Hepatocyte (in vitro differentiated cells): ENCODE data around the gene SF3B1. TPM values are rescaled to one million over a fixed set of nuclear protein-coding genes. Genes with fewer than 3 reads are reported as not detected.

Experiments used
- DNase-seq: peaks from one replicate; pipeline ENCODE4 v3.0.0-alpha.2; 2016; ENCODE audit warnings: low spot score
- H2AFZ ChIP-seq: fragments of 200-600 bp; sonication (generic); 2 replicates; pipeline ENCODE4 v1.6.0; 2016; ENCODE audit warnings: antibody characterized with exemption, mild to moderate bottlenecking
- H3K27ac ChIP-seq: fragments of 200-600 bp; sonication (generic); 2 replicates; pipeline ENCODE4 v1.5.1; 2016; ENCODE audit warnings: mild to moderate bottlenecking
- H3K27me3 ChIP-seq: fragments of 200-600 bp; sonication (generic); 2 replicates; pipeline ENCODE4 v1.6.1; 2016
- H3K36me3 ChIP-seq: fragments of 200-600 bp; sonication (generic); replicated peaks from 2 replicates; pipeline ENCODE4 v1.5.1; 2016; ENCODE audit warnings: low read depth; ENCODE audit not compliant: insufficient read depth
- H3K4me1 ChIP-seq: fragments of 200-600 bp; sonication (generic); 2 replicates; pipeline ENCODE4 v1.5.1; 2016; ENCODE audit warnings: mild to moderate bottlenecking, moderate library complexity; ENCODE audit not compliant: insufficient read depth
- H3K4me2 ChIP-seq: fragments of 200-600 bp; sonication (generic); 2 replicates; pipeline ENCODE4 v1.6.0; 2016
- H3K4me3 ChIP-seq: fragments of 200-600 bp; sonication (generic); 2 replicates; pipeline ENCODE4 v1.5.1; 2016; ENCODE audit warnings: mild to moderate bottlenecking
- H3K79me2 ChIP-seq: fragments of 200-600 bp; sonication (generic); 2 replicates; pipeline ENCODE4 v1.6.0; 2017; ENCODE audit warnings: mild to moderate bottlenecking
- H3K9me2 ChIP-seq: fragments of 200-600 bp; sonication (generic); replicated peaks from 2 replicates; pipeline ENCODE4 v1.6.0; 2017; ENCODE audit warnings: mild to moderate bottlenecking; ENCODE audit not compliant: insufficient read depth
- H3K9me3 ChIP-seq: fragments of 200-600 bp; sonication (generic); 2 replicates; pipeline ENCODE4 v1.5.1; 2016; ENCODE audit warnings: low read depth, mild to moderate bottlenecking
- H4K20me1 ChIP-seq: fragments of 200-600 bp; sonication (generic); 2 replicates; pipeline ENCODE4 v1.6.0; 2016; ENCODE audit warnings: mild to moderate bottlenecking; ENCODE audit not compliant: insufficient read depth, poor library complexity, severe bottlenecking
- EZH2 ChIP-seq: fragments of 200-600 bp; sonication (generic); IDR thresholded peaks from 2 replicates; pipeline ENCODE4 v1.6.1; 2016; ENCODE audit warnings: antibody characterized with exemption, mild to moderate bottlenecking, borderline replicate concordance
- EZH2phosphoT487 ChIP-seq: fragments of 200-600 bp; sonication (generic); IDR thresholded peaks from one replicate; pipeline ENCODE4 v1.6.1; 2018; ENCODE audit warnings: antibody characterized with exemption, mild to moderate bottlenecking, low read depth, moderate library complexity; ENCODE audit not compliant: unreplicated experiment, severe bottlenecking
- WGBS: methylation state at CpG from one replicate; pipeline ENCODE4 v1.1.6; 2016; ENCODE audit warnings: low lambda C conversion rate; ENCODE audit errors: missing lambda C conversion rate; 5-methylcytosine and 5-hydroxymethylcytosine counted together
- polyA plus RNA-seq: library from polyadenylated mRNA; unstranded; fragments of >200 nt; fragmentation: Nextera tagmentation; extraction: Ambion mirVana; gene quantifications from 2 replicates; pipeline ENCODE4 v1.2.1, GENCODE V29; 2016
- total RNA-seq: library from RNA; depleted of rRNA; stranded (reverse); fragments of >200 nt; gene quantifications from 2 replicates; pipeline ENCODE4 v1.2.3, GENCODE V29; 2014
- TF ChIP-seq, protein P1 (sequence below): fragments of 200-600 bp; sonication (generic); IDR thresholded peaks from 2 replicates; pipeline ENCODE4 v1.5.1; 2016; ENCODE audit warnings: antibody characterized with exemption, mild to moderate bottlenecking; ENCODE audit not compliant: poor library complexity

SF3B1 gene
- total and polyA plus RNA-seq, 2 experiments from 2014 or later = 161 to 321 TPM

DNA sequence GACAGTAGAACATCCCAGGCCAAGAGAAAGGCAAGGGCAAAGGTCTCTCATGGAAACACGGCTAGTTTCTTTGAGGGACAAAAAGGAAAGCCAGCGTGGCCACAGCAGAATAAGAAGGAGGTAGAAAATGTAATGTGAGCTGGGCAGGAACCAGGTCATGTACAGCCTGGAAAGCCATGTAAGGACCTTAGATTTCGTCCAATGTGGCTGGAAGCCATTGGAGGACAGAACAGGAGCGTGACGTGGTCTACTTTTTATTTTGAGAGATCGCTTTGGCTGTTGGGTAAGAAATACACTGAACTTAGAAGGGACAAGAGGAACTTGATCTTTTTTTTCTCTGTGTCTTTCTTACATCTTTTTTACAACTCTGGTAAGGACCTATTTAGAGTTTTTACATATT lies 66.4 kb downstream of the SF3B1 start:
- H3K4me2 ChIP-seq = no peak overlapping the region
- 88% methylated on average over 6 of the region's 6 CpGs for WGBS
- no peak for TF ChIP-seq EZH2
- TF ChIP-seq, protein P1, sequence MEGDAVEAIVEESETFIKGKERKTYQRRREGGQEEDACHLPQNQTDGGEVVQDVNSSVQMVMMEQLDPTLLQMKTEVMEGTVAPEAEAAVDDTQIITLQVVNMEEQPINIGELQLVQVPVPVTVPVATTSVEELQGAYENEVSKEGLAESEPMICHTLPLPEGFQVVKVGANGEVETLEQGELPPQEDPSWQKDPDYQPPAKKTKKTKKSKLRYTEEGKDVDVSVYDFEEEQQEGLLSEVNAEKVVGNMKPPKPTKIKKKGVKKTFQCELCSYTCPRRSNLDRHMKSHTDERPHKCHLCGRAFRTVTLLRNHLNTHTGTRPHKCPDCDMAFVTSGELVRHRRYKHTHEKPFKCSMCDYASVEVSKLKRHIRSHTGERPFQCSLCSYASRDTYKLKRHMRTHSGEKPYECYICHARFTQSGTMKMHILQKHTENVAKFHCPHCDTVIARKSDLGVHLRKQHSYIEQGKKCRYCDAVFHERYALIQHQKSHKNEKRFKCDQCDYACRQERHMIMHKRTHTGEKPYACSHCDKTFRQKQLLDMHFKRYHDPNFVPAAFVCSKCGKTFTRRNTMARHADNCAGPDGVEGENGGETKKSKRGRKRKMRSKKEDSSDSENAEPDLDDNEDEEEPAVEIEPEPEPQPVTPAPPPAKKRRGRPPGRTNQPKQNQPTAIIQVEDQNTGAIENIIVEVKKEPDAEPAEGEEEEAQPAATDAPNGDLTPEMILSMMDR = no peak
- TF ChIP-seq EZH2phosphoT487 = no peak
- no peak overlapping the region for H3K4me3 ChIP-seq
- H2AFZ ChIP-seq = no peak overlapping the region
- H3K9me2 ChIP-seq = no peaks in the 10 kb centered on the region
- no peak for DNase-seq
- no peaks in the 10 kb centered on the region for H3K36me3 ChIP-seq
- no peaks in the 10 kb centered on the region for H4K20me1 ChIP-seq
- no peaks in the 10 kb centered on the region for H3K9me3 ChIP-seq
- H3K27ac ChIP-seq = no peak overlapping the region
- no peaks in the 10 kb centered on the region for H3K4me1 ChIP-seq
- H3K79me2 ChIP-seq = no peaks in the 10 kb centered on the region
- no peaks in the 10 kb centered on the region for H3K27me3 ChIP-seq

- no peak for DNase-seq
- no peaks in the 10 kb centered on the region for H3K9me3 ChIP-seq
- no peak overlapping the region for H2AFZ ChIP-seq
- H3K4me2 ChIP-seq = no peak overlapping the region
- no peaks in the 10 kb centered on the region for H3K36me3 ChIP-seq
- no peaks in the 10 kb centered on the region for H3K79me2 ChIP-seq
- H4K20me1 ChIP-seq = no peaks in the 10 kb centered on the region
- TF ChIP-seq EZH2phosphoT487 (no peak), EZH2 (no peak)
- TF ChIP-seq, protein P1 = no peak
- no peak overlapping the region for H3K4me3 ChIP-seq
- H3K27me3 ChIP-seq = no peaks in the 10 kb centered on the region
- H3K4me1 ChIP-seq = peaks cover 3% of the 10 kb centered on the region
- no peak overlapping the region for H3K27ac ChIP-seq
- WGBS = 82% methylated on average over 5 of the region's 5 CpGs
- no peaks in the 10 kb centered on the region for H3K9me2 ChIP-seq
These were observed 70.8 kb downstream of the SF3B1 start for GRCh38 chr2:197363998-197364397.

DNA sequence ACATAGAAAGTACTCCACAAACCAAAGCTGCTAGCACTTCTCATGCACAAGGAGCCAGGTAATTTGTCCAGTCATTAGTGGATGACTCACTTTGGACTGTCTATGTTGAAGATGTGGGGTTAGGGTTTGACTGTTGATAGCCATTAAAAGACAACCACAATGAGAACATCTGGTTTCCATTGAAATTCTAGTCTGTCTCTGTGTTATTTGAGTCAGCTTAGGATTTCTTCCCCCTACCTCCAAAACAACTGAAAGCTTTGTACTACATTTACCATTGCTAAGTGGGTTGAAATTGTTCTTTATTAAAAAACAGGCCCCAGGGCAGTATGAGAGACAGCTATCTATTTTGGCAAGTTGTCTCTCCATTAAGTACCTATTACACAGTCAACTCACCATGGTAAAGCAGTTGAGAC lies 74.1 kb downstream of the SF3B1 start:
- Histone ChIP-seq H4K20me1 (no peaks in the 10 kb centered on the region), H3K9me3 (no peaks in the 10 kb centered on the region), H3K4me3 (no peak overlapping the region), H3K4me1 (peaks cover 3% of the 10 kb centered on the region), H3K36me3 (no peaks in the 10 kb centered on the region), H3K27ac (peak overlapping the region; percentile 48), H3K27me3 (no peaks in the 10 kb centered on the region), H3K9me2 (no peaks in the 10 kb centered on the region), H3K79me2 (no peaks in the 10 kb centered on the region), H2AFZ (no peak overlapping the region), H3K4me2 (no peak overlapping the region)
- TF ChIP-seq, protein P1 = no peak
- no peak for TF ChIP-seq EZH2
- TF ChIP-seq EZH2phosphoT487 = no peak
- no peak for DNase-seq

GRCh38 chr2:197359859-197360258 lies 75.0 kb downstream of the SF3B1 start:
- no peak for DNase-seq
- 82% methylated on average over 1 of the region's 1 CpG for WGBS
- Histone ChIP-seq H4K20me1 (no peaks in the 10 kb centered on the region), H3K79me2 (no peaks in the 10 kb centered on the region), H3K4me1 (peaks cover 3% of the 10 kb centered on the region), H3K27me3 (no peaks in the 10 kb centered on the region), H3K4me2 (no peak overlapping the region), H3K9me2 (no peaks in the 10 kb centered on the region), H3K27ac (no peak overlapping the region), H3K9me3 (no peaks in the 10 kb centered on the region), H3K36me3 (no peaks in the 10 kb centered on the region), H2AFZ (no peak overlapping the region), H3K4me3 (no peak overlapping the region)
- TF ChIP-seq EZH2 (no peak), EZH2phosphoT487 (no peak)
- TF ChIP-seq, protein P1 = no peak
